HEK293T (cell line): ENCODE measurements around the gene SPESP1.

Experiments used
- FOXK2 ChIP-seq: fragments of 450-650 bp; IDR thresholded peaks from 2 replicates; pipeline ENCODE4 v1.6.1; 2016; ENCODE audit warnings: mild to moderate bottlenecking
- LEF1 ChIP-seq: fragments of 450-650 bp; IDR thresholded peaks from 2 replicates; pipeline ENCODE4 v1.6.1; 2017; ENCODE audit warnings: mild to moderate bottlenecking, borderline replicate concordance
- SUZ12 ChIP-seq: fragments of 450-650 bp; IDR thresholded peaks from 2 replicates; pipeline ENCODE4 v1.6.1; 2016; ENCODE audit warnings: mild to moderate bottlenecking
- TF ChIP-seq, protein P1 (sequence below): fragments of 450-650 bp; IDR thresholded peaks from 2 replicates; pipeline ENCODE4 v1.6.1; 2016

DNA sequence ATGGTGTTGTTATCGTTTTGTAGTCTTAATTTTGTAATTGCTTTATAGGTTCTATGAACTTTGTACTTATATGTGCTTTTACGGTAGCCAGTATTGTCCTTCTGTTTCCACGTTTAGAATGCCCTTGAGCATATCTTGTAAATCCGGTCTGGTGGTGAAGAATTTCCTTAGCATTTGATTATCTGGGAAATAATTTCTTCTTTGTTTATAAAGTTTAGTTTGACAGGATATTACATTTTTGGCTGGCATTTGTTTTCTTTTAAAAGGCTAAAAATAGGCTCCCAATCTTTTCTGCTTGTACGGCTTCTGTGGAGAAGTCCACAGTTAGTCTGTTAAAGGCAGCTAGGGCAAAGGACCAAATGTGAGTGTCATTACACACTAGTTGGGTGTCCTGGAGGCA lies 36.7 kb downstream of the SPESP1 start:
- TF ChIP-seq, protein P1, sequence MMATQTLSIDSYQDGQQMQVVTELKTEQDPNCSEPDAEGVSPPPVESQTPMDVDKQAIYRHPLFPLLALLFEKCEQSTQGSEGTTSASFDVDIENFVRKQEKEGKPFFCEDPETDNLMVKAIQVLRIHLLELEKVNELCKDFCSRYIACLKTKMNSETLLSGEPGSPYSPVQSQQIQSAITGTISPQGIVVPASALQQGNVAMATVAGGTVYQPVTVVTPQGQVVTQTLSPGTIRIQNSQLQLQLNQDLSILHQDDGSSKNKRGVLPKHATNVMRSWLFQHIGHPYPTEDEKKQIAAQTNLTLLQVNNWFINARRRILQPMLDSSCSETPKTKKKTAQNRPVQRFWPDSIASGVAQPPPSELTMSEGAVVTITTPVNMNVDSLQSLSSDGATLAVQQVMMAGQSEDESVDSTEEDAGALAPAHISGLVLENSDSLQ, result no peak
- no peak for TF ChIP-seq SUZ12
- no peak for TF ChIP-seq LEF1
- no peak for TF ChIP-seq FOXK2
